Activated B cell treated with CpG ODN at 0.5 μM for 24 hours (primary cell): ENCODE measurements around the gene SH3PXD2A. TPM values are rescaled to one million over a fixed set of nuclear protein-coding genes. Genes with fewer than 3 reads are reported as not detected.

Experiments used
- ATAC-seq: fragments of 200-7000 bp; cut with Tn5 transposase; one replicate; pipeline ENCODE4 v1.10.0; 2021; ENCODE audit warnings: low read depth, mild to moderate bottlenecking, moderate library complexity
- CTCF ChIA-PET: fragments of 350-600 bp; sonication (Branson Sonifier 250); formaldehyde crosslinking; loops from one replicate; lab custom pipeline; 2021; ENCODE audit warnings: antibody characterized with exemption; lab: Charles Lee
- POLR2A ChIA-PET: fragments of 350-600 bp; sonication (Branson Sonifier 250); formaldehyde crosslinking; loops from one replicate; lab custom pipeline; 2021; ENCODE audit warnings: antibody characterized with exemption; lab: Charles Lee
- DNase-seq: peaks from one replicate; pipeline ENCODE4 v3.0.0; 2022
- H3K27ac Mint-ChIP-seq: one replicate; pipeline ENCODE4 v1.8.0; 2020; ENCODE audit warnings: mixed read lengths
- H3K27me3 Mint-ChIP-seq: one replicate; pipeline ENCODE4 v1.8.0; 2021; ENCODE audit warnings: mixed read lengths
- H3K36me3 Mint-ChIP-seq: one replicate; pipeline ENCODE4 v1.8.0; 2021; ENCODE audit warnings: low read depth, mixed read lengths
- H3K4me1 Mint-ChIP-seq: one replicate; pipeline ENCODE4 v1.8.0; 2021; ENCODE audit warnings: mixed read lengths
- H3K4me3 Mint-ChIP-seq: one replicate; pipeline ENCODE4 v1.8.0; 2020; ENCODE audit warnings: mild to moderate bottlenecking, mixed read lengths
- H3K9me3 Mint-ChIP-seq: one replicate; pipeline ENCODE4 v1.8.0; 2020; ENCODE audit warnings: mixed read lengths
- intact Hi-C: fragments of 100-400 bp; cut with micrococcal nuclease; formaldehyde crosslinking; loops from one replicate; pipeline ENCODE4 v1.15.1; 2024
- total RNA-seq: library from RNA; stranded (reverse); gene quantifications from 2 replicates; pipeline ENCODE4 v1.2.3, GENCODE V29; 2022
- TF ChIP-seq, protein P1 (sequence below): fragments of 200-600 bp; IDR thresholded peaks from one replicate; pipeline ENCODE4 v1.8.0; 2022; ENCODE audit warnings: antibody characterized with exemption, mild to moderate bottlenecking

SH3PXD2A gene
- total RNA-seq, 1 donor from 2014 or later, result 18.2 TPM

DNA sequence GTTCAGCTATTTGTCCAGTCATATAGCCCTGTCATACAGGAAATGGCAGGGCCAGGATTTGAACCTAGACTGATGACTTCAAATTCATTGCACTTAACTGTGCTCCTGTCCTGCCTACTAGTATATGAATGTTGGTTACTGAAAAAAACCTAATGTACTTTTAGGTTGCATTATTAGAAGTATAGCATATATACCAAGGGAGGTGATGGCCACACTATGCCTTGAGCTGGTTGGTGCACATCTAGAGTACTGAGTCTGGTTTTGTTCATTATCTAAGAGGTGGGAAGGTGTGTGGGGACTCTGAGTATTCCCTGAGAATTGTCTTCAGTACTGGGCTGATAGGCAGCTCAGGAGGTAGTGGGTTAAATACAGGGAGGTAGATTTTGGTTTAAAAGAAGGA, 273.9 kb downstream of the SH3PXD2A start:
- Mint-ChIP-seq H3K4me3 (no peak overlapping the region), H3K9me3 (no peaks in the 10 kb centered on the region), H3K27ac (no peak overlapping the region), H3K27me3 (peaks cover 2% of the 10 kb centered on the region), H3K36me3 (no peaks in the 10 kb centered on the region), H3K4me1 (peaks cover 11% of the 10 kb centered on the region)
- intact Hi-C loops, result loop anchor here (5.0 kb wide), 2 partner anchors 89 to 386 kb away; partner anchors contain the start of genes NEURL1 and SLK
- DNase-seq, result no peak
- TF ChIP-seq, protein P1, sequence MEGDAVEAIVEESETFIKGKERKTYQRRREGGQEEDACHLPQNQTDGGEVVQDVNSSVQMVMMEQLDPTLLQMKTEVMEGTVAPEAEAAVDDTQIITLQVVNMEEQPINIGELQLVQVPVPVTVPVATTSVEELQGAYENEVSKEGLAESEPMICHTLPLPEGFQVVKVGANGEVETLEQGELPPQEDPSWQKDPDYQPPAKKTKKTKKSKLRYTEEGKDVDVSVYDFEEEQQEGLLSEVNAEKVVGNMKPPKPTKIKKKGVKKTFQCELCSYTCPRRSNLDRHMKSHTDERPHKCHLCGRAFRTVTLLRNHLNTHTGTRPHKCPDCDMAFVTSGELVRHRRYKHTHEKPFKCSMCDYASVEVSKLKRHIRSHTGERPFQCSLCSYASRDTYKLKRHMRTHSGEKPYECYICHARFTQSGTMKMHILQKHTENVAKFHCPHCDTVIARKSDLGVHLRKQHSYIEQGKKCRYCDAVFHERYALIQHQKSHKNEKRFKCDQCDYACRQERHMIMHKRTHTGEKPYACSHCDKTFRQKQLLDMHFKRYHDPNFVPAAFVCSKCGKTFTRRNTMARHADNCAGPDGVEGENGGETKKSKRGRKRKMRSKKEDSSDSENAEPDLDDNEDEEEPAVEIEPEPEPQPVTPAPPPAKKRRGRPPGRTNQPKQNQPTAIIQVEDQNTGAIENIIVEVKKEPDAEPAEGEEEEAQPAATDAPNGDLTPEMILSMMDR, result no peak
- ChIA-PET POLR2A (no interaction called here), CTCF (no interaction called here)
- ATAC-seq, result no peak

DNA sequence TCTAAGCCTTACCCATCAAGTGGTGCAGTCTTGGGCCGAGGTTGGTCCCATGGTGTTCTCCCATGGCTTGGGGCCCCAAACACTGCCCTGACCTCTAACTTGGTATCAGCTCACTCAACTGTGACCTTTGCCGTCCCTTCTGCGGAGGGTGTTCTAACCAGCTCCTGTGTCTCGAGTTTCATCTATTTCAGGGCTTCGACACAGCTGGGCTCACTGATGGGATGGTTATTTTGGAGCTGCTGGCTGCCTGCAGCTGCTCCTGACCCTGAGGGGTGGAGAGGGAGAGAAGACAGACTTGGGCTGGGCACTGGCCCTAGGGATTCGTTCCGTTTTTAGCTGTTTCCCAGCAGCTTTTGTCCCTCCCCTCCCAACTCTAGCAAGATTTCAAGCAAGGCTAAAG, 274.9 kb downstream of the SH3PXD2A start:
- Mint-ChIP-seq H3K4me3 (no peak overlapping the region), H3K9me3 (no peaks in the 10 kb centered on the region), H3K4me1 (peaks cover 10% of the 10 kb centered on the region), H3K27ac (no peak overlapping the region), H3K27me3 (peaks cover 2% of the 10 kb centered on the region), H3K36me3 (no peaks in the 10 kb centered on the region)
- no peak for DNase-seq
- POLR2A ChIA-PET, result no interaction called here
- TF ChIP-seq, protein P1, result no peak
- intact Hi-C loops, result loop anchor here (5.0 kb wide), 2 partner anchors 88 to 387 kb away; partner anchors contain the start of genes NEURL1 and SLK
- CTCF ChIA-PET, result no interaction called here
- no peak for ATAC-seq

DNA sequence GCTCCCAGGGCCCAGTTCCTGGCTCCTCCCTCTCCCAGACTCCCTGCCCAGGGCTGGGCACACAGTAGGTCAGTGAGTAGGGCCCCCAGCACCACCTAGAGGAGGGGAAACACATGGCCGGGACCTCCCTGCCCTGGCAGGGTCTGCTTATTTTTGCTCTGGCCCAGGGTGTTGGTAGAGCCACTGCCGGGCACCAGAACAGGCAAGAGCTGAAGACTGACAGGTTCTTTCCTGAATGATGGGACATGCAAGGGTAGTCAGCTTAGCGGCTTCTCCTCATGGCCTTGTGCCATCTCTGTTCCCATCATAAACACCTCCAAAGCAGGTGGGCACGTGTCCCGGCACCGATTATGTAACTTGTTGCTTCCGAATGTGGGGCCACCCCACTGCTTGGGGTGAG, 275.4 kb downstream of the SH3PXD2A start:
- intact Hi-C loops, result loop anchor here (5.0 kb wide), 2 partner anchors 88 to 387 kb away; partner anchors contain the start of genes NEURL1 and SLK
- H3K4me3 Mint-ChIP-seq, result no peak overlapping the region
- no peaks in the 10 kb centered on the region for H3K36me3 Mint-ChIP-seq

DNA sequence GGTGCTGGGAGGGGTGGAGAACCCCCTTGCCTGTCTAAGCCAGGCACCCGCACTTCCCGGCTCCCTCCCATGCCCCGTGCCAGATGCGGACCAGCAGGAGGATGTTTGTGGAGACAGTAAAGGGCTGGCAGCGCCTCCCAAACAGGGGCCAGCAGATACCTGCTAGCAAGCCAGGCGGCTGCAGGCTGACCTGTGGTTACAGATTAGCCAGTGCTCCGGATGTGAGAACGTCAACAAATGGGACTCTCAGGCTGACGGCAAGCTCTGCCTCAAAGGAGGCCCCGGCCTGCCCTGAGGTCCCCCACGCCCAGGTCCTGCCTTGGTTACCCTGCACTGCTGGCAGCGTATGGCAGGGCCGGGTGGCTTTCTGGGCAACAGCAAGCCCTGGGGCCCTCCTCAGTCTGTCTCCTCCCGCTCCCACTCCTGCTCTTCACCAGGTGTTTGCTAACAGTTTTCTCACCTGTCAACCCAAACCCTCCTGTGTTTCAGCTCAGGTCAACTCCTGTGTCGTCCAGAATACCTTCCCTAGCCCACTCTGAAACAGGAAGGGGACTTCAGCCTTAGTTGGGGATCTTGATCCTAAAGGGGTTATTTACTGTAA, 276.5 kb downstream of the SH3PXD2A start:
- DNase-seq, result no peak
- Mint-ChIP-seq H3K27me3 (peaks cover 2% of the 10 kb centered on the region), H3K9me3 (no peaks in the 10 kb centered on the region), H3K36me3 (no peaks in the 10 kb centered on the region), H3K27ac (no peak overlapping the region), H3K4me1 (peaks cover 3% of the 10 kb centered on the region), H3K4me3 (no peak overlapping the region)
- intact Hi-C loops, result no loop called here
- no peak for ATAC-seq
- ChIA-PET POLR2A (no interaction called here), CTCF (no interaction called here)
- TF ChIP-seq, protein P1, result no peak

More for the DNA sequence above, 275.4 kb downstream of the SH3PXD2A start:
- POLR2A ChIA-PET, result no interaction called here
- ATAC-seq, result no peak
- TF ChIP-seq, protein P1, result no peak
- Mint-ChIP-seq H3K9me3 (no peaks in the 10 kb centered on the region), H3K4me1 (peaks cover 7% of the 10 kb centered on the region), H3K27me3 (peaks cover 2% of the 10 kb centered on the region), H3K27ac (no peak overlapping the region)
- no peak for DNase-seq
- CTCF ChIA-PET, result no interaction called here

DNA sequence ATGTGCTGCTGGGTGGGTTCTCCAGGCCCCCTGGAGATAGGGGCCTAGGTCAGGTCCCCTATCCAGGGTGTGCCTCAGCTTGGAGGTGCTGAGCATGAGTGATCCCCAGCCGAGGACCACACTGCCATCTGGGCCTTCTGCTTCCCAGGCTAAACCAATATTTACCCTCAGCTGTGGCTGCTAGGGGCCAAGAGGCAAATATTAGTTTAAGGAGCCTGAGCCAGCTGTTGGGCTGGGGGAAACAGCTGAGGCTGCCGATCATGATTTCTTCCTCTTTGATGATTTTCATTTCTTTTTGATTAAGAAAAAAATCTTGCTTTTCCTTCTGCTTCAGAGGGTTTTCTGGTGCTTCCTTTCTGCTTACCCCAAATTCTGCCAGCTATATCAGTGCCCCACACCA, 278.5 kb downstream of the SH3PXD2A start:
- POLR2A ChIA-PET, result interaction anchor here (0.5 kb wide), 1 partner anchor 11 kb away, joined by 3 read pairs; no protein-coding TSS in a partner anchor
- H3K27ac Mint-ChIP-seq, result no peak overlapping the region
- no peak for DNase-seq
- H3K36me3 Mint-ChIP-seq, result no peaks in the 10 kb centered on the region
- intact Hi-C loops, result no loop called here
- H3K9me3 Mint-ChIP-seq, result no peaks in the 10 kb centered on the region
- no peak overlapping the region for H3K4me3 Mint-ChIP-seq
- TF ChIP-seq, protein P1, result no peak
- peaks cover 2% of the 10 kb centered on the region for H3K27me3 Mint-ChIP-seq
- no peaks in the 10 kb centered on the region for H3K4me1 Mint-ChIP-seq
- no peak for ATAC-seq
- CTCF ChIA-PET, result no interaction called here
